NCI-H510A treated with DMSO at 0.1 percent for 48 hours (cell line): ENCODE measurements around the gene ERBB4.
A peak's percentile ranks its signal among the peaks of the same experiment; 100 is the strongest.

Experiments
- DNase-seq: peaks from one replicate; lab custom pipeline; 2025; lab: John Stamatoyannopoulos, UW

ERBB4 gene

GRCh38 chr2:212364112-212364985 lies 174.3 kb downstream of the ERBB4 start:
- DNase-seq: no peak

GRCh38 chr2:212361174-212361756 lies 177.3 kb downstream of the ERBB4 start:
- peak; percentile 77 for DNase-seq

- DNase-seq: no peak
Measured at GRCh38 chr2:212360068-212360460, 178.5 kb downstream of the ERBB4 start.

GRCh38 chr2:212359425-212360067 lies 179.1 kb downstream of the ERBB4 start:
- DNase-seq: no peak

GRCh38 chr2:212357606-212358005 lies 181.0 kb downstream of the ERBB4 start:
- DNase-seq: no peak

GRCh38 chr2:212354382-212354781 lies 184.2 kb downstream of the ERBB4 start:
- DNase-seq: no peak

GRCh38 chr2:212348501-212348900 lies 190.1 kb downstream of the ERBB4 start:
- no peak for DNase-seq

GRCh38 chr2:212346865-212347264 lies 191.7 kb downstream of the ERBB4 start:
- DNase-seq: no peak

GRCh38 chr2:212345966-212346365 lies 192.6 kb downstream of the ERBB4 start:
- DNase-seq: no peak

GRCh38 chr2:212344131-212344530 lies 194.5 kb downstream of the ERBB4 start:
- no peak for DNase-seq

GRCh38 chr2:212343167-212343566 lies 195.4 kb downstream of the ERBB4 start:
- DNase-seq: no peak

- DNase-seq: no peak
Measured at GRCh38 chr2:212337486-212338343, 200.9 kb downstream of the ERBB4 start.

- DNase-seq: no peak
Measured at GRCh38 chr2:212337036-212337435, 201.6 kb downstream of the ERBB4 start.

- no peak for DNase-seq
Measured at GRCh38 chr2:212330263-212330662, 208.3 kb downstream of the ERBB4 start.

- DNase-seq: no peak
Measured at GRCh38 chr2:212328712-212329496, 209.7 kb downstream of the ERBB4 start.

- DNase-seq: no peak
Measured at GRCh38 chr2:212328136-212328535, 210.5 kb downstream of the ERBB4 start.

GRCh38 chr2:212327171-212327809 lies 211.3 kb downstream of the ERBB4 start:
- no peak for DNase-seq

- DNase-seq: no peak
Measured at GRCh38 chr2:212318636-212319035, 220.0 kb downstream of the ERBB4 start.

GRCh38 chr2:212314680-212315079 lies 223.9 kb downstream of the ERBB4 start:
- DNase-seq: no peak

- DNase-seq: no peak
Measured at GRCh38 chr2:212311807-212312404, 226.7 kb downstream of the ERBB4 start.
